HG03442 (cell line): ENCODE data around the gene TNFRSF13B.
A peak's percentile ranks its signal among the peaks of the same experiment; 100 is the strongest.
"Not testable (repeated sequence)": the region's sequence is repeated elsewhere in the genome, so short reads cannot be mapped to it uniquely, and the experiment has no call there.

ENCODE experiments used
- ATAC-seq: cut with Tn5 transposase; IDR thresholded peaks from one replicate; pipeline ENCODE4 v1.9.1; 2021; ENCODE audit warnings: mild to moderate bottlenecking, moderate library complexity; ENCODE audit not compliant: unreplicated experiment

TNFRSF13B gene

GRCh38 chr17:17007891-17008290 lies 36.0 kb upstream of the TNFRSF13B start:
- ATAC-seq = not testable (repeated sequence)

DNA sequence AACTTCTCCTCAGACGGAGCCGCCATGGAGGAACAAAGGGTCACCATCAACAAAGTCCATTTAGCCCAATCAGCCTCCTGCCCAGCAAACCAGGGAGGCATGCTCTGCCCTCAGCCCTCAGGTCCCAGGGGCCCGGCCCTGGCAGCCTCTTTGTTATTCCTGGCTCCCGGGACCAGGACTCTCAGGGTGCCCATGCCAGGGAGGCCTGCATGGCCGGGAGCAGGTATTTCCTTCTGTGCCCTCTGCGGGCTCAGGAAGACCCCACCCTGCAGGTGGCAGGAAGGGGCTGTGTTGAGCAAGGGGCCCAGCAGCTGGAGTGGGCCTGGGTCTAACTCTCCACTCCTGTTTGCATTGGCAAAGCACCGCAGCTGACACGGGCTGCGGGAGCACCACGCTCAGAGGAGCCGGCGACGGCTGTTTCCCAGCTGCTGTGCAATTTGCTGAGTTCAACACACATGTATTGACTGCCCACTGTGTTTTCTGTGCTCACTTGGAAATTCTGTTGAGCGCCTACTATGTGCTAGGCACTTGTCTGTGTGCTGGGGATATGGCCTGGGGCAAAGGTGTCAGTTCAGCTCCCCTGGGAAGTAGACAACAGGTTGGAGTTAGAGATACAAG lies 33.2 kb upstream of the TNFRSF13B start:
- ATAC-seq = not testable (repeated sequence)

DNA sequence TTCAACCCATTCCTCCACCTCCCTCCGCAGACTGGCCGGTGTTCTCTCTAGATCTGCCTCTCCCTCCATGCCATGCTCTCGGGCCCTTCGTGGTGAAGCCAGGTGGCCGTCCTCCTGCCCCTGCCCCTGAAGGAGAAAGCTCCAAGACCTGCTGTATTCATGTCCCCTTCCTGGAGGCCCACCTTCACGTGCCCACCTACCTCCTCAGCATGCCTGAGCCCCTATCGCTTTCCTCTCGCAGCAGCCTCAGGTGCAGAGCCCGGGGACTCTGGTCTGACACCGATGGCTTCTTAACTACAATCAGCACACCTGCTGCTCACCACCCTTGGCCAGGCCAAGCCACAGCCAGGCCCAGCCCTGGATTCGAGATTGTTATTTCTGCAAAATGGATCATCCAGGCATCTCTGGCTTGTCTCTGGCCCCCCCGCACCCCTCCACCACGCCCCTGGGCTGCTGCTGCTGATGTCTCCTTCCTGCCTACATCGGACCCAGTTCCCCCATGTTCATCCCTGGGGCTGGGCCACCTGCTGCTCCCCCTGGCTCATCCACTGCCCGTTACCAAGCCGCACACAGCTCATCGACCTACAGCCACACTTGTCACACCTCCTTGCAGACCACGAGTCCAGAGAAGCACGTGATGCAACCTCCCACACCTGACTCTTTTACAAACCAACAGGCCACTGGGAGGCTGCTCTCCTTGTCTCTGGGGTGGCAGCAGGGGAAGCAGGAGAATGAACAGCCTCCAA lies 32.5 kb upstream of the TNFRSF13B start:
- ATAC-seq = no peak

GRCh38 chr17:17002731-17003715 lies 31.1 kb upstream of the TNFRSF13B start:
- not testable (repeated sequence) for ATAC-seq

DNA sequence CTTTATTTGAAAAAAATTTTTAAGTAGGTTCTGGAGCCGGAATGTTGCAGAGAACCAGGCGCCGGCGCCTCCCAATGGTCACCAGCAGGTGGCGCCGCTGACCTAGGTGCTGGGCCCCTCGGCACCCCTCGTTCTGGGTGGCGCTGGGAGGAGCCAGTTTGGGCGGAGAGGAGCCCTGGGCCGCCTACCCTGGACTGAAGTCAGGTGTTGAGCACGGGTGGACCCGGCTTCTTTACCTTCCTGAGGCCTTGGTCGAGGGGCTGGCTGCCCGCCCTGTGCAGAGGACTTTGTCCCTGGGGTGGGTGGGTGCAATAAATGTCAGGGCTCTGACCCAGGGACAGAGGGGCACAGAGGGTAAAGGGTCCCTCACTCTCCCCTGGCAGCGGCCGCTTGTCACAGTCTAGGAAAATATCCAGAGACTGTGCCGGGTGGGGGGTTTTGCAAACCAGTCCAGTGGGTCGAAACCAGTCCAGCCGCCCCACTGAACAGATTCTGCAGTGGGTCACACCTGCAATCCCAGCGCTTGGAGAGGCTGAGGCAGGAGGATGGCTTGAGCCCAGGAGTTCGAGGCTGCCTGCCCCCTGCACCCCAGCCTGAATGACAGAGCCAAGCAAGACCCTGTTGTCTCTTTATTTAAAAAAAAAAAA lies 30.1 kb upstream of the TNFRSF13B start:
- ATAC-seq = peak; percentile 48

- no peak for ATAC-seq
Measured at GRCh38 chr17:17001076-17001777, 29.3 kb upstream of the TNFRSF13B start.

- no peak for ATAC-seq
Measured at GRCh38 chr17:16999931-17000625, 28.2 kb upstream of the TNFRSF13B start.

GRCh38 chr17:16997514-16998429 lies 25.9 kb upstream of the TNFRSF13B start:
- ATAC-seq = peak; percentile 59

DNA sequence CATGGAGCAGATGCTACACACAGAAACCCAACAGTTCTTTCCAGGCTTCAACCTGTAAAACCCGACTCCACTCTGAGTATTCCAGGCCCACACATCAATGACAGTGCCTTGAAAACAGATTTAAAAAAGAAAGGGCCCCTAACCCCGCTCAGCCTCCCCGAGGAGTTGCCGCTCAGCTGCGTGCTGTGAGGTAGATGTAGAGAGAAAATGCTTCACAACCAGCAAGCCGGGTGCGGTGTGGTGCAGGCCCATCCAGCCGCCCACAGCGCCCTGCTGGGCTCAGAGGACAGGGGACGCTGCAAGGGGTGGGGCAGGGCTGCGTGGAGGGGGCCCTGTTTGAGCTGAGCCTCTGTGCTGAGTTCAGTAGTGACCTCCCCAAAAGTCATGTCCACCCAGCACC lies 24.8 kb upstream of the TNFRSF13B start:
- ATAC-seq = not testable (repeated sequence)

DNA sequence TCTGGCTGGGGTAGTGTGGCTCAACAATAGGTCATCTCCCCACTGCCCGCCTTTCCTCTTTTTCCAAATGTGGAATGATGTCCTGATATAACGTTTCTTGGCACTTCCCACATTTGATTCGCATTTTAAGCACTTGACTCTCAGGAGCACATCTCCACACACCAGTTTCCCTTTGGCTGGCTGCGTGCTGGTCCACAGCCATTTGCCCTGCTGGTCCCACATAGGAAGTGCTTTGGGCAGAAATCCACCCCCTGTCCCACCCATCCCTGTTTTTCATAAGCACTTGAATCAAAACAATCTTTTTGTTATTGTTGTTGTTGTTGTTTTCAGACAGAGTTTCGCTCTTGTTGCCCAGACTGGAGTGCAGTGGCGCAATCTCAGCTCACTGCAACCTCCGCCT lies 24.0 kb upstream of the TNFRSF13B start:
- ATAC-seq = no peak

- no peak for ATAC-seq
Measured at GRCh38 chr17:16994631-16995030, 22.7 kb upstream of the TNFRSF13B start.

GRCh38 chr17:16991349-16992009 lies 19.6 kb upstream of the TNFRSF13B start:
- no peak for ATAC-seq

DNA sequence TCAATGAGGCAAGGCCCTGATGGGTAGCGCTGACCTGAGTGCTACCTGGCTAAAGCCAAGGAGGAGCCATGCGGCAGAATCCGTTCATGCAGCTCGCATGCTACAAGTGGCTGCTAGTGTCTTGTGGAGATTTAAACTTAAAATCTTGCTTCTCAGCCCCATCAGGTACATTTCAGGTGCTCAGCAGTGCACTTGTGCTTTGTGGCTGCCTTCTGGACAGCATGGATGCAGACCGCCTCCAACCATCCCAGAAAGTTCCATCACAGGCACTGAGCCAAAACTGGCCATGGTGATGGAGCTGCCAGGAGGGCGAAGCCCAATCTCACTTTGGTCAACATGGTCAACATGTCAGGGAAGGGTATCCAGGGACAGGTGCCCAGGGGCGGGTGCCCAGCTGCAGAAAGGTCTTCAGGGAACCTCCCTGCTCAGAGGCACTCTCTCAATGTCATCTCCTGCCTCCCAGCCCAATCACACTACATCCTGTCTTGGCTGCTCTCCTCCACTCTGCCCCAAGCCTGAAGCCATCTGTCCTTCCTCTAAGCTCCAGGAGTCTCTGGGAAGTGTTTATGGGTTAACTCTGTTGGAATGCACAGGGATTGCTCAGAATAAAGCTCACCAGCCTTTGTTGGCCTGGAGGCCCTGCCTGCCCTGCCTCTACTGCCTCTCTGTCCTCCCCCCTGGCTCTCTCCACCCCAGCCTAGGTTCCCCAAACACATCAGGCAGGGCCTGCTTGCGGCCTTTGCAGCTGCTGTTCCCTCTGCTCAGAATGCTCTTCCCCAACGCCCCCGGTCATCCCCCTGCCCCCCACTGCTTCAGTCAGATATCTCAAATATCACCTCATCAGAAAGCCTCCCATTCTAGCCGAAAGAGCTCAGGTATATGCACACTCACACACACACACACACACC lies 18.3 kb upstream of the TNFRSF13B start:
- ATAC-seq = no peak

- peak; percentile 24 for ATAC-seq
Measured at GRCh38 chr17:16989230-16989952, 17.5 kb upstream of the TNFRSF13B start.

DNA sequence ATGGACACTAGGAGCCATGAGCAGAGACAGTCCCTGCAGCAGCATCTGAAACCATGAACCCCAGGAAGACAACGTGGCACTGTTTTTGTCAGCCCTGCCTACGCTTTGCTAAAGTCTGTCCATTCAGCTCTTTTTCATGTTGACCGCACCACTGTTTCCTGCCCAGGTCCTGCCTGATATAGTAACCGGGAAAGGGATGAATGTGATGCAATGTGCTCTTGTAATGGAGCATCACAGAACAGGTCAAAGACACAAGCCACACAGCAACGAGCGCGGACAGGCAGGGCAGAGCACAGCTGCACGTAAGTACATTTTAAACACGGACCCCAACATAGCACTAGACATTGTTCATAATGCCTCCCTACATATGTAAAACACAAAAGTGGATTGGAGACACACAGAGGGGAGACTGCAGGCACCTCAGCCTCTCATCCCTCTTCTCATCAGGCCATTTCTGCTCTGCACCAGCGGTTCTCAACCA lies 16.9 kb upstream of the TNFRSF13B start:
- ATAC-seq = peak; percentile 6
